GM10266 (cell line): ENCODE data around the gene ANKRD40CL.
"Not testable (repeated sequence)": the region's sequence is repeated elsewhere in the genome, so short reads cannot be mapped to it uniquely, and the experiment has no call there.

ENCODE experiments used
- DNase-seq: peaks from one replicate; pipeline ENCODE4 v3.0.0; 2012; ENCODE audit errors: extremely low spot score
- TF ChIP-seq, protein P1 (sequence below): IDR thresholded peaks from 2 replicates; pipeline ENCODE4 v1.5.1; 2012; ENCODE audit warnings: mild to moderate bottlenecking, low read depth; ENCODE audit not compliant: control insufficient read depth, insufficient read depth; ENCODE audit errors: missing control alignments

Gene ANKRD40CL

DNA sequence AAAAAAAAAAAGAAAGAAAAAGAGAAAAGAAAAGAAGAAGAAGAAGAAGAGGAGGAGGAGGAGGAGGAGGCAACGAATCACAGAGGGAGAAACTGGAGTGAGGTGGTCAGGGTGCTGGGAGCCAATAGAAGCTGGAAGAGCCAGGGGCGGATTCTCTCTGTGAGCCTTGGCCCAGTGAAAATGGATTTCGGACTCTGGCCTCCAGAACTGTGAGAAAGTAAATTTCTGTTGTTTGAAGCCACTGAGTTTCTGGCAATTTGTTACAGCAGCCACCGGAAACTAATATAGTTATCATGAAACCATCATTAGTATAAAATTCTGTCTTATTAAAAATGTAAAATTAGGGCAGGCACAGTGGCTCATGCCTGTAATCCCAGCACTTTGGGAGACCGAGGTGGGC is 40.4 kb upstream of the ANKRD40CL start:
- TF ChIP-seq, protein P1, sequence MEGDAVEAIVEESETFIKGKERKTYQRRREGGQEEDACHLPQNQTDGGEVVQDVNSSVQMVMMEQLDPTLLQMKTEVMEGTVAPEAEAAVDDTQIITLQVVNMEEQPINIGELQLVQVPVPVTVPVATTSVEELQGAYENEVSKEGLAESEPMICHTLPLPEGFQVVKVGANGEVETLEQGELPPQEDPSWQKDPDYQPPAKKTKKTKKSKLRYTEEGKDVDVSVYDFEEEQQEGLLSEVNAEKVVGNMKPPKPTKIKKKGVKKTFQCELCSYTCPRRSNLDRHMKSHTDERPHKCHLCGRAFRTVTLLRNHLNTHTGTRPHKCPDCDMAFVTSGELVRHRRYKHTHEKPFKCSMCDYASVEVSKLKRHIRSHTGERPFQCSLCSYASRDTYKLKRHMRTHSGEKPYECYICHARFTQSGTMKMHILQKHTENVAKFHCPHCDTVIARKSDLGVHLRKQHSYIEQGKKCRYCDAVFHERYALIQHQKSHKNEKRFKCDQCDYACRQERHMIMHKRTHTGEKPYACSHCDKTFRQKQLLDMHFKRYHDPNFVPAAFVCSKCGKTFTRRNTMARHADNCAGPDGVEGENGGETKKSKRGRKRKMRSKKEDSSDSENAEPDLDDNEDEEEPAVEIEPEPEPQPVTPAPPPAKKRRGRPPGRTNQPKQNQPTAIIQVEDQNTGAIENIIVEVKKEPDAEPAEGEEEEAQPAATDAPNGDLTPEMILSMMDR, result no peak
- DNase-seq, result no peak

DNA sequence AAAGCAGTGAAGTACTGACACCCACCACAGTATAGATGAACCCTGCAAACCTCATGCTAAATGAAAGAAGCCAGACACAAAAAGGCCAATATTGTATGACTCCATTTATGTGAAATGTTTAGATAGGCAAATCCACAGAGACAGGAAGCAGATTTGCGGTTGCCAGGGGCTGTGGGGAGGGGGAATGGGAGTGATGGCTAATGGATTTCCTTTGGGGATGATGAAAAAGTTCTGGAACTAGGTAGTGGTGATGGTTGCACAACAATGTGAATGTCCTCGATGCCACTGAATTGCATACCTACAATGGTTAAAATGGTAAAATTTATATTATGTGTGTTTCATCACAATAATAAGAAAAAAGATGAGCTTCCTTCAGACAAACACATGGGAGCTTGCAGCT is 39.7 kb upstream of the ANKRD40CL start:
- no peak for DNase-seq
- TF ChIP-seq, protein P1, result no peak

DNA sequence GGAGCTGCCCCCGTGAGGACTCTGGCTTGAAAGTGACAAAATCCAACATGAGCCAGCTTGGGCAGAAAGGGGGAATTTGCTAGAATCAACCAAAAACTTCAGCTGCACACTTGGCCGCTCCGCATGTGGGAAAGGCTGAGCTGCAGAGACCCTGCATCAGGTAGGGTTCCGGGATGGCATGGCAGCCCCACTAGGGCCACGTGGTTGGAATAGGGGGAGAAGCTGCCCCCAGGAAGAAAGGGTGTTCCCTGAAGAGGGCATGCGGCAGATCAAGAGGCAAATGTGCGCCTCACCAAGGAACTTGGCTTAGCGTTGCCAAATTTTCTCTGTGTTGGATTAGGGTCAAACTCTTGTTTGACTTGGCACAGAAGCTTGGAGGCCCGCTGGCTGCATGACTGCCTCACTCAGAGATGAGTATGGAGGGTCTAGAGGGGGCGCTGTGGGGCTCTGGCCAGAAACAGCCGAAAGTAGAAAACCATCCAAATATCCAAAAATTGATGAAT is 38.9 kb upstream of the ANKRD40CL start:
- TF ChIP-seq, protein P1, result no peak
- no peak for DNase-seq

DNA sequence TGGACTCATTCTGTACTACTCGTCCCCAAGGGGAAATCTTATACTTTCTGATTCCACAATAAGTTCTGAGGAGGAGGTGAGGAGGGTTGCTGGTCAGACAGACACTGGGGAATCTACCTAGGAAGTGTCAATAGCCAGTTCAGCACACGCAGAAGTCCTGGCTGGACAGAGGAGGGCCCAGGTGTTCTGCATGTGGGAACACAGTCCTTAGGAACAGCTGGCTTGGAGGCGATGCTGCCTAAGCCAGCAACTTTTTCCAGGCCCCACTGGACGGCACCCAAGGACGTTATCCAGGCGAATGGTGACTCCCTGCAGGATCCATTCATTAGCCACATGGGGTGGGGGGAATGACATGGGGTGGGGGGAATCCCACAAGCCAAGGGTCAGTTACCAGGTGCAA is 38.2 kb upstream of the ANKRD40CL start:
- no peak for DNase-seq
- TF ChIP-seq, protein P1, result no peak

DNA sequence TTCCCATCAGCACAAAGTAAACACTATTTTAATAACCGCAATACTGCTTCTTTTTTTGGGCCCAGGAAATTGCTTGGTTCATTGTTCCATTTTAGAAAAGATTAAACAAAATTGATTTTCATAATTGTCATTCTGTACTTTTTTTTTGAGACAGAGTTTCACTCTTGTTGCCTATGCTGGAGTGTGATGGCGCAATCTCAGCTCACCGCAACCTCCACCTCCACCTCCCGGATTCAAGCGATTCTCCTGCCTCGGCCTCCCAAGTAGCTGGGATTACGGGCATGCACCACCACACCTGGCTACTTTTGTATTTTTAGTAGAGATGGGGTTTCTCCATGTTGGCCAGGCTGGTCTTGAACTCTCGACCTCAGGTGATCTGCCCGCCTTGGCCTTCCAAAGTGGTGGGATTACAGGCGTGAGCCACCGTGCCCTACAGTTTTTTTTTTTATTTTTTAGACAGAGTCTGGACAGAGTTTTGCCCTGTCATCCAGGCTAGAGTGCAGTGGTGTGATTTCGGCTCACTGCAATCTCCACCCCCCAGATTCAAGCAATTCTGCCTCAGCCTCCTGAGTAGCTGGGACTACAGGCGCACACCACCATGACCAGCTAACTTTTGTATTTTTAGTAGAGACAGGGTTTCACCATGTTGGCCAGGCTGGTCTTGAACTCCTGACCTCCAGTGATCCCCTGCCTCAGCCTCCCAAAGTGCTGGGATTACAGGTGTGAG is 37.6 kb upstream of the ANKRD40CL start:
- DNase-seq, result not testable (repeated sequence)

DNA sequence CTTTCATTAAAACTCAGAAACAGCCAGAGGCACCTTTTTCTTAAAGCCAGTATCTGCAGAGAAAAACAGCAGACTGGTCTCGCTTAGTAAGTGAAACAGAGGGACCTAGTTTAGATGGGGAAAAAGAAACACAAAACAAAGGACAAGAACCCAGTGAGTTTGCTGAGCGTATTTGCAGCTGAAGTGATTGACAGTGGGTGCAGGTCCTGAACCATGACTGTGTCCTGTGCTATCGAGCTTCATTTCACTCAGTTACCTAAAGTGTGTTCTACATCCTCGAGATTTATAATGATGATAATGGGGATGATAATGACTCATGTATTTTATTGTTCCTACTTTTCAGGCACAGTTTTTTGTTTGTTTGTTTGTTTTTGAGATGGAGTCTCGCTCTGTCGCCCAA is 36.4 kb upstream of the ANKRD40CL start:
- DNase-seq, result no peak
- TF ChIP-seq, protein P1, result no peak

DNA sequence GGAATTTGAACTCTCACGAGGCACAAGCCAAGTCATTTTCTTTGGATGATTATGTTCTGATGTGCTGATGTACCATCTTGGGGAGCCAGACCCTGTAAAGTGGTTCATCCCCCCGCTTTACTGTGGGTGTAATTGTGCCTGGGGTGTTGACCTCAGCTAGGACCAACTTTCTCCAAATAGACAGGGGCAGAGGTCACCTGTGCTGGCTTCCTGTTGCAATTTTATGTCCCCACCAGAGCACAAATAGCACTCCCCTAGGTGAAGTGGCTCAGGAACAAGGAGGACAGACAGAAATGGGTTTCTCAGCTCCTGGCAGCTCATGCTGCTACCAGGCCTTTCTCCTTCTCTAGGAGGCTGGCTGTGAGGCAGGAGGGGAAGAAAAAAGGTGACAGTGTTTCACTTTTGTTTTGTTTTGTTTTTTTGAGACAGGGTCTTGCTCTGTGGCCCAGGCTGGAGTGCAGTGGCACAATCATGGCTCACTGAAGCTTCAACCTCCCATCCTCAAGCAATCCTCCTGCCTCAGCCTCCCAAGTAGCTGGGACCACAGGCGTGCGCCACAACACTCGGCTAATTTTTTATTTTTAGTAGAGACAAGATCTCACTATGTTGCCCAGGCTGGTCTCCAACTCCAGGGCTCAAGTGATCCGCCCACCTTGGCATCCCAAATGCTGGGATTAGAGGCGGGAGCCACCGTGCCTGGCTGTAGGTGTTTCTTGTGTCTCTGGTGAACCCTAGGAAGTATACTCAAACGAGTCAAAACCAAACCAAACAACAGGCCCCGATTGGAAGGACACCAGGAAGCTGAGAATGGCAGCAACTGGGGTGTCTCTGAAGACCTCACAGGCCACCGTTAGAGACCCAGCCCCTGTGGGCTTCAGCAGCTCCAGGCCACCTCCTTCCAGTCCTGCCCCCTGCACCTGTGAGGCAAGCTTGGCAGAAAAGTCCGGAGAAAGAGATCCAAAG is 35.6 kb upstream of the ANKRD40CL start:
- DNase-seq, result no peak
- TF ChIP-seq, protein P1, result no peak
